Fibroblast of the aortic adventitia (primary cell): ENCODE results near the gene NCOA5. TPM values are rescaled to one million over a fixed set of nuclear protein-coding genes. Genes with fewer than 3 reads are reported as not detected.

Experiments
- DNase-seq: peaks from one replicate; pipeline ENCODE4 v3.0.0-alpha.2; 2010; ENCODE audit warnings: low read depth
- H3K4me3 ChIP-seq: 2 replicates; pipeline ENCODE4 v1.5.1; 2011; ENCODE audit warnings: low read depth, mild to moderate bottlenecking, control low read depth, low read length, moderate library complexity
- total RNA-seq: library from RNA; depleted of rRNA; stranded (reverse); fragments of >200 nt; gene quantifications from 2 replicates; pipeline ENCODE4 v1.2.3, GENCODE V29; 2012; ENCODE audit warnings: low replicate concordance
- TF ChIP-seq, protein P1 (sequence below): IDR thresholded peaks from 2 replicates; pipeline ENCODE4 v1.5.1; 2011; ENCODE audit warnings: mild to moderate bottlenecking, low read length, control low read depth, inconsistent platforms; ENCODE audit not compliant: insufficient read depth

NCOA5 gene
- total RNA-seq, 1 donor = 24.0 TPM

DNA sequence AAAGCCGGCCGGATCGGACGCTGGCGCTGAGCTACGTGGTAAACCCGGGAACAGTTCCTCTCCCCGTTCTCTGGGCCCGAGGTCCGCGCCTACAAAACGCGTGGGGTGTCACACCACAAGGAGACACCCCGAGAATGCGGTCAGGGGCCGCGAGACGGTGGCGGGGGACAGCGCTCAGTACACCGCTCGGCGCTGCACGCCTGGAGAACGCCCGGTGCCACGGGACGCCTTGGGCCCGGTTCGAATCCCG lies 670 bp downstream of the NCOA5 start:
- DNase-seq = no peak
- peak overlapping the region; percentile 90 for H3K4me3 ChIP-seq
- TF ChIP-seq, protein P1, sequence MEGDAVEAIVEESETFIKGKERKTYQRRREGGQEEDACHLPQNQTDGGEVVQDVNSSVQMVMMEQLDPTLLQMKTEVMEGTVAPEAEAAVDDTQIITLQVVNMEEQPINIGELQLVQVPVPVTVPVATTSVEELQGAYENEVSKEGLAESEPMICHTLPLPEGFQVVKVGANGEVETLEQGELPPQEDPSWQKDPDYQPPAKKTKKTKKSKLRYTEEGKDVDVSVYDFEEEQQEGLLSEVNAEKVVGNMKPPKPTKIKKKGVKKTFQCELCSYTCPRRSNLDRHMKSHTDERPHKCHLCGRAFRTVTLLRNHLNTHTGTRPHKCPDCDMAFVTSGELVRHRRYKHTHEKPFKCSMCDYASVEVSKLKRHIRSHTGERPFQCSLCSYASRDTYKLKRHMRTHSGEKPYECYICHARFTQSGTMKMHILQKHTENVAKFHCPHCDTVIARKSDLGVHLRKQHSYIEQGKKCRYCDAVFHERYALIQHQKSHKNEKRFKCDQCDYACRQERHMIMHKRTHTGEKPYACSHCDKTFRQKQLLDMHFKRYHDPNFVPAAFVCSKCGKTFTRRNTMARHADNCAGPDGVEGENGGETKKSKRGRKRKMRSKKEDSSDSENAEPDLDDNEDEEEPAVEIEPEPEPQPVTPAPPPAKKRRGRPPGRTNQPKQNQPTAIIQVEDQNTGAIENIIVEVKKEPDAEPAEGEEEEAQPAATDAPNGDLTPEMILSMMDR = no peak

- H3K4me3 ChIP-seq = peak overlapping the region; percentile 90
- DNase-seq = peak; percentile 31
- TF ChIP-seq, protein P1 = no peak
Measured at GRCh38 chr20:46088409-46089166, 1.2 kb downstream of the NCOA5 start.

GRCh38 chr20:46087161-46087560 lies 2.6 kb downstream of the NCOA5 start:
- peak; percentile 52 for DNase-seq

GRCh38 chr20:46085179-46085851 lies 4.4 kb downstream of the NCOA5 start:
- H3K4me3 ChIP-seq = no peak overlapping the region
- TF ChIP-seq, protein P1 = no peak
- peak; percentile 63 for DNase-seq

More at GRCh38 chr20:46087161-46087560, 2.6 kb downstream of the NCOA5 start:
- H3K4me3 ChIP-seq = no peak overlapping the region
- TF ChIP-seq, protein P1 = peak; percentile 50

- TF ChIP-seq, protein P1 = no peak
Measured at GRCh38 chr20:46084805-46085178, 5.0 kb downstream of the NCOA5 start.

GRCh38 chr20:46083531-46084061 lies 6.2 kb downstream of the NCOA5 start:
- TF ChIP-seq, protein P1 = no peak
- H3K4me3 ChIP-seq = no peak overlapping the region
- DNase-seq = no peak

More at GRCh38 chr20:46084805-46085178, 5.0 kb downstream of the NCOA5 start:
- no peak overlapping the region for H3K4me3 ChIP-seq
- no peak for DNase-seq
